ENCODE measurements around the gene HLX. TPM values are rescaled to one million over a fixed set of nuclear protein-coding genes. Genes with fewer than 3 reads are reported as not detected.

The HLX gene
- total RNA-seq, 1 donor from 2014 or later: 11.0 TPM

DNA sequence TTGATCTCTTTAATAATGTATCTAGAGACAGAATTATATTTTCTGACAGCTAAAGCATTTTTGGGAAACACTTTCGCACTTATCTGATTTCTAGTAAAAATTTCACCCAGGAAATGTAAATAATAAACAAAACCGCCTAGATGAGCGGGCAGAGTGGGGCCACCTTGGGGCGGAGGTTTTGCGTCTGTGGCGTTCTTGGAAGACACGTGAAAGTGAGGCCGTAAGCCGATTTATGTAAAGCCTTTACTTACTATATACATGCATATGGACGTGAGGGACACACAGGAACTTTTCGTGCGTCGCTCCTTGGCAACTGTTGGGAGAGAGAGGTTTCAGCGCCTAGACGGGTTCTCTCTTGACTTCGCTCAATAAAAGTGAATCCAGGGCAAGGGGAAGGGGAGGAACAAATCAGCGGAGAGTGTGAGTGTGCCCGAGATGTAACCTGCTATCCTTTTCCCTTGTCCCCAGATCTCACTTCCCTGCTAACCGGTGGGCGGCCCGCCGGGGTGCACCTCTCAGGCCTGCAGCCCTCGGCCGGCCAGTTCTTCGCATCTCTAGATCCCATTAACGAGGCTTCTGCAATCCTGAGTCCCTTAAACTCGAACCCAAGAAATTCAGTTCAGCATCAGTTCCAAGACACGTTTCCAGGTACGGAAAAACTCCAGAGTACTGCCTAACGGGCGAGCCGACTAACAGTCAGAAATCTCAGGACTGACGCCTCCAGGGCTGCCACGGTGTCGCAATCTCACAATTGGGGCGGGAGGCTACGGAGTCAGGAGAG lies 1.7 kb downstream of the HLX start:
- ATAC-seq (peak; percentile 52), DNase-seq (ENCODE audit: low spot score) (peak; percentile 87)

DNA sequence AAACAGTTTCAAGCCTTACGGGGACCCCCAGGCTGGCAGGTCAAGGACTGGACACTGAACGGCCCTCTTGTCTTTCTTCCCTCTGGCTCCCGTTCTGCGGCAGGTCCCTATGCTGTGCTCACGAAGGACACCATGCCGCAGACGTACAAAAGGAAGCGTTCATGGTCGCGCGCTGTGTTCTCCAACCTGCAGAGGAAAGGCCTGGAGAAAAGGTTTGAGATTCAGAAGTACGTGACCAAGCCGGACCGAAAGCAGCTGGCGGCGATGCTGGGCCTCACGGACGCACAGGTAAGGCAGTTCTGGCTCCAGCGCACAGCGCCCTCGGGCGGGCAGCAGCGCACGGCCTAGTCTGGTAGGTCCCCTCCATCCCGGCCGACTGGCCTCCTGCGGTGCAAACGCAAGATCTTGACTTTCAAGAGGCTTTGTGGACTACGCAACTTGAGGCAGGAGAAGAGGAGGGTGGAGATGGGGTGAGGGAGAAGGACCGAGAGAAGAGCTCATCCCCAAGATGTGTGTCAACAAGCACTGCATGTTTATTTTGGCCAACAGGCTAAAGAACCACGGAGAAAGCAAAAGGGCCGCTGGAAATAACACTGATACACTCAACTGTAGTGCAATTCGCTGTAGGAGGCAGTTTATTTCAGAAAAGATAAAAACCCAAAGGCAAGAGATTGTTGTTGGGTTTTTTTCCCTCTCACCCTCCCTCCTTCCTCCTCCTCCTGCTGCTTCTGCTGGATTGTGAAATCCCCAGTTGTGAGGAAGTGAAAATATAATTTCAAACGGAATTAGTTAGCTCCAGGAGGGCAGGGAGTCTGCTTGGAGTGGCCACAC lies 3.0 kb downstream of the HLX start:
- ATAC-seq (no peak), DNase-seq (ENCODE audit: low spot score) (peak; percentile 60)

DNA sequence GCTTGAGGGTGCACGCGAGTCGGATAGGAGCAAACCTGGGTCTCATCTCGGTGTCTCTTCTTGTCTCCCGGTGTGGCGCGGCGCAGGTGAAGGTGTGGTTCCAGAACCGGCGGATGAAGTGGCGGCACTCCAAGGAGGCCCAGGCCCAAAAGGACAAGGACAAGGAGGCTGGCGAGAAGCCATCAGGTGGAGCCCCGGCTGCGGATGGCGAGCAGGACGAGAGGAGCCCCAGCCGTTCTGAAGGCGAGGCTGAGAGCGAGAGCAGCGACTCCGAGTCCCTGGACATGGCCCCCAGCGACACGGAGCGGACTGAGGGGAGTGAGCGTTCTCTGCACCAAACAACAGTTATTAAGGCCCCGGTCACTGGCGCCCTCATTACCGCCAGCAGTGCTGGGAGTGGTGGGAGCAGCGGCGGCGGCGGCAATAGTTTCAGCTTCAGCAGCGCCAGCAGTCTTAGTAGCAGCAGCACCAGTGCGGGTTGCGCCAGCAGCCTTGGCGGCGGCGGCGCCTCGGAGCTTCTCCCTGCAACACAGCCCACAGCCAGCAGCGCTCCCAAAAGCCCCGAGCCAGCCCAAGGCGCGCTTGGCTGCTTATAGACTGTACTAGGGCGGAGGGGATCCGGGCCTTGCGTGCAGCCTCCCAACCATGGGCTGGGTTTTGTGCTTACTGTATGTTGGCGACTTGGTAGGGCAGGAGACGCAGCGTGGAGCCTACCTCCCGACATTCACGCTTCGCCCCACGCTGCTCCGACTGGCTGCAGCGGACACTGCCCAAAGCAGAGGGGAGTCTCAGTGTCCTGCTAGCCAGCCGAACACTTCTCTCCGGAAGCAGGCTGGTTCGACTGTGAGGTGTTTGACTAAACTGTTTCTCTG lies 5.1 kb downstream of the HLX start:
- DNase-seq (ENCODE audit: low spot score) (peak; percentile 43), ATAC-seq (no peak)

DNA sequence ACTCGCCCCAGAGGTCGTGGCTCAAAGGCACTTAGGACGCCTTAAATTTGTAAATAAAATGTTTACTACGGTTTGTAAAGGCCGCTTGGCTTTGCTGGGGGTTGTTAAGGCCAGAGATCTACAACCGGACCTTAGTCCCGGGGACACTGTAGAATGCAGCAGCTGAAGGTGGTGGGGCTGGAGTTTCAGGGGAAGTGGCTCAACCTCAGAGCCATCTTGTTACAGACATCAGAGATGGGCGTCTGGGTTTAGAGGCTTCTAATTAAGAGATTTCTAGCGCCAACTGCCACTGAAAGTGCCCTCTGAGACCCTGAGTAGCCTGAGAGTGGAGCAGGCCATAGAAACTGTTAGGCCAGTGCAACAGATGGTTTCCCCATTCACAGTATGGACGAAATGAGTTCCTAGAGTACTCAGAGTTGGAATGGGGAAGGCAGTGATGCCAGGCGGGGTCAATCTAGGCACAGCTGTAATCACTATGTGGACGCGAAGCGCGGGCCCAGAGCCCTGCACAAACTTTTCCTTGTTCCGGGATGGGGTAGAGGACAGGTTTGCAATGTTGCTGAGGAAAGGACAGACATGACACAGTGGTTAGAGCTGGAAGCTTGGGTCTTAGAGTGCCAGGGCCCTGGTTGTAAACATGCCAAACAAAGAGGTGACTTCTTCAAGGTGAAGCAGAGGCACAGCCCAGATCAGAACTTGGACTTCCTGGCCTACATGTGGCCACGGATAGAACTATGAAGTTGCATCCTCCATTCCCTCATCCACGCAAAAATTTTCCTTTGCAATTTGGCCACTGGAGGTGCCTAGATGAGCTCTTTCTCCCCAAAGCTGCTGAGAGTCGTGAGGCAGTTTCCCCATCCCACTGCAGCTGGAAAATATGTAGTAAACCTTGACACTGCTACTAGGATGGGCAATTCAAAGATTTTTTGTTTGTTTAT lies 6.0 kb downstream of the HLX start:
- DNase-seq (ENCODE audit: low spot score) (no peak), ATAC-seq (no peak)

DNA sequence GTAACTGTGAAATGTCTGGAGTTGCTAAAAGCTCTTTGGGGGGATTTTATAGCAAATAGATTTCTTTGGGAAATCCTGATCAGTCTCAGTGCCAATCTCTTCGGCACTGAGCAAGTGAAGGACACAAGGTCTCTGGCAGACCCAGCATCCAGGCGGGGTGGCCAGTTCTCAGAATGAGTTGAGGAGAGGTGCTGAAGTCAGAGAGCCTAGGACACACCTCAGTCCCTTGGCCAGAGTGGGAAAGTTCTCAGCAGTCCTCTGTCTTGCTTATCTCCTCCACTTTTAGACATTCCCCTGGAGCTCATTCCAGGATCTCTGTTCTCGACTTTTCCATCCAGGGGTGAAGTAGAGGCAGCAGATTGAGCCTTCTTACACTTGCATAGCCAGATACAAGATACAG lies 6.7 kb downstream of the HLX start:
- ATAC-seq (no peak), DNase-seq (ENCODE audit: low spot score) (no peak)

DNA sequence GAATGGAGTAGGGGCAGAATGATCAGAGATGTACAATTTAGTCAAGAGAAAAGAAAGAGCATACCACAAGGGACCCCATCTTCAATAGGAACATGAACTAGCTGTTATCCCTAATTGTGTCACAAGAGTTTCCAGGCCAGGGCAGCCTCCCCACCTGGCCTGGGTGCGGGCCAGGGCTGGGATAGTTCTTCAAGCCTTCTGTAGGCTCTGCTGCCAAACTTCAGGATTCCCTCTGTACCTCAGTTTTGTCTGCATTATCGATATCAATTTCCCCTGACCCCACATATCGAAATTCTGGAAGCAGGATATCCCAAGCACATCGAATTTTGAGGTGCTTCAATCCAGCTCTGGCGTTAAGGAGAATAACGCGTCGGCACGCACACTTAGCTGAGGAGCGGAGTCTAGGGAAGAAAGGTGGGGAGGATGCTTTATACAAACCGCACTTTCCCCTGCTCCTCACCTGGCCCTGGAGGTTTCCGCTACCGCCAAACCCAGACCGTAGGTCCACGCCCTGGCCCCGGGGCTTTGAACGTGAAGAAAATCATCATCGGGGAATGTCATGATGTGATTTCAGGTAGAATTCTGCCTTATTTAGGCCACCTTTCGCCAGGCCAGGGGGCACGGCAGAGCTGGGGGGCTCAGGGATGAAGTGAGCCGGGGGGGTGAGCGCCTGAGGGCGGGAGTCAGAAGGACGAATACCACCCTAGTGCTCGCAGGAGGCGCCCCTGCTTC lies 7.4 kb downstream of the HLX start:
- no peak for ATAC-seq
- peak; percentile 30 for DNase-seq (ENCODE audit: low spot score)

DNA sequence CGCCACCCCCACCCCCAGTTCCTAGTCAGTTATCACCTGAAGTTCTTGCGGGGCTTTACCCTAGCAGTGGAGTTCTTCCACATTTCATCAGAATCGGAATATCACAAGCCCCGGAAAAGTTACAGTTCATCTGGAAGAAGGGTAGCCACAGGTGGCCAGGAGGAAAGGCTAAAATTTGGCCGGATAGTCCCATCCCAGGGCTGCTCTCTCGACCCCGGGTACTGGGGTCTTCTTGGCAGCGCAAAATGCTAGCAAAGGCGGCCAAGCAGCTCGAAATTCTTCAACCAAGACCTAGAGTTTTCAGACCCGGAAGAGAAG lies 7.9 kb downstream of the HLX start:
- DNase-seq (ENCODE audit: low spot score): no peak
- ATAC-seq: no peak

DNA sequence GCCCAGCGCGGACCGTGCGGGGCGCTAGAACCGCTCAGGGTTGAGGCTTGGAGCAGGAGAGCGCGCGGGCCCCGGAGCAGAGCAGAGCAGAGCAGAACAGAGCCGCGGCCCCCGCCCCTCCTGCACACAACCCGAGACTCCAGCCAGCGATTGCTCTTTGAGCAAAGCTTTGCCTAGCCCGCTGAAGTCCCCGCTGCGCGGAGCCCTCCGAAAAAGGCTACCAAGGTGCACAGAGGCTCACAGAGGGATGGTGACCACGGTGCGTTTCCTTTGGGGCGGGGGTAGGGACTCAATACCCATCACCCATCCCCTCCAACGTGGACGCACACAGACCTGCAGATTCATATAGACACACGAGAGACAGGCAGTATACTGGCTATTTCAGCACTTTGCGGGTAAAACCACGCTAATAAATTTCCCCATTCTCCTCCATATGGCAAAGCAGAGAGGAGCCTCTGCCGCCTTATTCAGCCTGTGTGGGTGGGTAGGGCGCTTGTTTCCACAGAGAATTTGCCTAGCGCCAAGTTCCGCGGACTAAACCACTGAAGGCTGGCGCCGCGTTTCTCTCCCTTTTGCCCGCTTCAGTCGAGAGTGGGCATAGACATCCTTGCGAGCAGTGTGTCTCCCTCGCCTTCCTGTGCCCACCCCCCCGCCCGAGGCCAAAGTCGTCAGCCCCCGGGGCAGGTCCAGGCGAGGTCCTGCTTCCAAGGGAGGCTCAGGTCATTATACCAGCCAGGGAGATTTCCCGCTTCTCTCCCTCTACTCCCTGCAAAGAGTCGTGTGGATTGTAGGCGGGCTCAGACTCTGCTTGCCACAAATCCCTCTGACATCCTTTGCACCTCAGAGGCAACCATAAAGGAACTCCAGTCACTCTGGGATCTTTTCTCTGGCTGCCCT lies 8.5 kb downstream of the HLX start:
- DNase-seq (ENCODE audit: low spot score) (peak; percentile 44), ATAC-seq (peak; percentile 69)

DNA sequence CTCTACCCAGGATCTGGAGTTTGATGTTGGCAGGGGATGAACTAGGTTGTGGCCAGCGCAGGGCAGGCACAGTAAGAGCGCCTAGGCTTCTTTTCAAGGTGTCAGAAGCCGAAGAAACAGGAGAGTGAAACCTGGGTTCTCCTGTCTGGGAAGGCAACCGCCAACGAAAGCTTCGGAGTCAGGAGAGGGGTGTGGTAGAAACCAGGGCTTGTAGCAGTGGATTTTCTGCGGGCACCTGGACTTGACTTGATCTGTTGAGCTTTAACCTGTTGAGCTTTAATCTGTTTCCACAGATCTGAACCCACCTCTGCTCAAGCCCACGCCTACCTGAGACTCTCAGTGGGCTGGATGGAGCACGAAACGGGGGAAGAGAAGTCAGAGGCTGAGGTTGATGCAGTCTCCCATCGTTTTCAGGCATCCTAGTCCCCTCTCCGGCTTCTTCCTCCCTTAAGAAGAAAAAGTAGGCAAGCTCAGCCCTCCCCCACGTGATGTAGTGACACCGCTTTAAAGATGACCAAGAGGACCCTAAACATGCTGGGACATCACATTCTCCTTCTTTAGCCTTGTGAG lies 9.3 kb downstream of the HLX start:
- ATAC-seq (peak; percentile 31), DNase-seq (ENCODE audit: low spot score) (no peak)

DNA sequence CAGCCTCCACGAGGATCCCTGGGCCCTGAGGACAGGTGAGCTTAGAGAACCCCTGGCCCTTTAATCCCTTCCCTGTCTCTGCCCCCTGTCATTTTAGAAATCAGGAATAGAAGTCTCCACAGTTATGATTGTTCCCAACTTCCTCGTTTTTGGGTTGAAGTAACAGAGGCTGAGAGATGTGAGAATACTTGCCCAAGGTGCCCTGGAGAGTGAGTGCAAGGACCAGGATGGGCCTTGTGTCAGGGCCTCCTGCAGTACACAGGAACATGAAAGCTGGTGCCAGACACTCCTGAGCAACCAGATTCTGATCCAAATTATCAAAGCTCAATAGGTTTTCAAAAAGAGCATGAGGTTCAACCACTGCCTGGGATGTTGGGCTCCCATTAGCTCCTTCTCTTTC lies 10.1 kb downstream of the HLX start:
- DNase-seq (ENCODE audit: low spot score): no peak
- ATAC-seq: no peak

DNA sequence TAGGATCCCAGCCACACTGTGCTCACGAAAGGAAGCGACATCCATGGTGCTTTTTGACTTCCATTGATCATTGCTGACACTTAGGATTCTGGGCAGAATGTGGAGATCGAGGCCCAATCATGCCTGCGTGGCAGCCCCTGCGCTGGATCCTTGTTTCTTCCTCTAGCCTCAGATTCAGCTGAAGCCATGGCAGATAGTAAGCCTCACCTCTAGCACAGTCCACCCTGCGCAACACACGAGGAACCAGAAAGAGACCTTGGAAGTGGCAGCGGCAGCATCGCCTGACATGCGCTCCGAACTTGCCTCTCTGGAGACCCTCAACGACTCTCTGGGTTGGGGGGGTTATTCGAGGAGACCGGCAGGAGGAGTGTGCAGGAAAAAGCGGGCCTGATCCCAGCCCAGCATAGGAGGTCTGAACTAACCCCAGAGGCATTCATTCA lies 10.6 kb downstream of the HLX start:
- DNase-seq (ENCODE audit: low spot score) (no peak), ATAC-seq (no peak)

DNA sequence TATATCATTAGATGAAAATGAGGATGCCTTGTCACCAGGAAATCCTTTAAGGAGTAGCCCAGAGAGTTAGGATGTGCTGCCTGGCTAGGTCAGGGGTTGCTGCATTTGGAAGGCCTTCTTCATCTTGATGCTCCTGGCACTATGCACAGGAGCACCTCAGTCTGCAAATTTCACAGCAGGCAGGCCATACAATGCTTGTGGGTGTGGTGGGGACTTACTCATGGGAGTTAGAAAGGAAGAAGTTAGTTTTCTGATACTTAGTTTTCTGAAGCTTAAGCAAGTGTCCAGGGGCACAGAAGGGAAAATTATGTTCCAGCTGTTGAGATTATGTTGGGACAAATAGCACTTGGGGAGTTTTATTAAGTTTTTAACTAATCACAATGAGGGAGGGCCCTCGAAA lies 11.4 kb downstream of the HLX start:
- ATAC-seq (no peak), DNase-seq (ENCODE audit: low spot score) (no peak)

DNA sequence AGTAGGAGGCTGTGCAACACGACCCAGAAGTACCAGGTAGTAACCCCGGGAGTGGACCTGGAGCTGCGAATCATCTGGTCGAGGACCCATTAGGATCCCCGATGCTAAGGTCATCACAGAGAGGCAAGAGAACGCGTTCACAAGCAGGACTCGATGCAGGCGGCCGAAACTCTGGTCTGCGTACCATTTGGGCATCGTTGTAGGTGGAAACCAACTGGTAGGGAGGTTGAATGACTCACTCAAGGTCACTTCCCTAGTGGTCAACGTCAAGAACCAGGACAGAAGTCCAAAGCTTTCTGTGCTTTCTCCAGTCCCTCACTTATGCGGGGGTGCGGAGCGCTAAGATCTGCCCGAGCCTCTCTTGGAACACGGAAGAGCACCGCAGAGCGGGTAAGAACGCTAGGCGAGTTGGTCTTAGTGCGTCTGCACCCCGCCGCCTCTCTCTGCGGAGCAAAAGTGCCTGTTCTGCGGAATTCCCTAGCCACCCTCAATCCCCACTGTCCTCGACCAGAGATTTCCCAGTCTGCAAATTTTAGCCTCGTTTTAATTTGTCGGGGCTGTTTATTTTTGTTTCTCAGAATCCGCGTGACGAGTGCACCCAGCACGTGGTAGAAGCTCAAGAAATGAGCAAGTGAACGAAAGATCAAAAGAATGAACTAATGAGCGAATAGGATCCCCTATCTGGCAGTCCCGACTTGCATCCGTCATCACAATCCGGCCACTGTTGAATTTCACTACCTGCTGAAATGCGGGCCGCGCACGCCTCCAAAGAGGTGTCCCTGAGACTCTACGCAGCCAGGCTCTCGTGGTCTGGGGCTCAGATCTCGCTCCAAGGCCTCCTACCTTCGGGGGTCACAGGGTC lies 12.2 kb downstream of the HLX start:
- ATAC-seq (no peak), DNase-seq (ENCODE audit: low spot score) (no peak)

DNA sequence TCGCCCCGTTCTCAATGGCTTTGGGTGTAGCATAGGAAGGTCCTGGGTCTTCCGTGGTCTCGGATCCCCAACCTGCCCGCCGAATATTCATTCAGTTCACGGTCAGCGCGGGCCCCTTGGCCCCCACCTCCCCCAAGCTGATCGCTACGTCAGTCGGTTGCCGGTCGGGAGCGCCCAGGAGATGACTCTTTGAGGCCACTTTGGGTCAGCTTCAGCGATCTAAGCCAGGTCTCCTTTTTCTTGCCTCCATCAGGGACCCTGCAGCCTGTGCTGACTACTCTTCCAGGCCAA lies 12.8 kb downstream of the HLX start:
- ATAC-seq: no peak
- no peak for DNase-seq (ENCODE audit: low spot score)

DNA sequence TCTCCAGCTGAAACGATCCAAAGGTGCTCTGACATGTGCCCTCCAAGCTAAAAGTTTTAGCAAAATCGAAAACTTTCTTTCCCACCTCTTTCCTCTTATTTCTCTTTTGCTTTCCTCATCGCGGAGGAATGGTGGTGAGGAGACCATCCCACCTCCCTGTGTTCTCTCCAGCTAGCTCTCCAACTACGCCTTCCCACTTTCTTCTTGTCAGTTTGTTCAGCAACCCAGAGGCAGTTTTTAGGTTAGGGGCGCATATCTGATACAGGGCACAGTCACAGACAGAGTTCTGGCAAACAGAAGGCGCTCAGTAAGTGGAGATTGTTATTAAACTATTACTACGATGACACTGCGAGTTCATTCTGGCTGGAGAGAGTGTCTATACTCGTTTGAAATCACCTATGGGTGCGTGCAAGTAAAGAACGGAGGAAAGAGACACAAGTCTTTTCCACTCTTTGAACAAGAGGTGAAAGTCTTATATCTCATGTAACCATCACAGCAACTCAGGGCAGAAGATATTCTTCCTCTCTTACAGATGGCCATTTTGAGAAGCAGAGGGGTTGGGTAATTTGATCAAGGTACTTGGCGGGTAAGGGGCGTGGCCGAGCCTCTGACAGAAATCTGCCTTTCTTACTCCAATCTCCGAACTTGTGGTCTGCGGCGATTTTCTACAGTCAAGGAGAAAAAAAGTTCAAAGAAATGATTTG lies 13.9 kb downstream of the HLX start:
- no peak for ATAC-seq
- DNase-seq (ENCODE audit: low spot score): no peak

DNA sequence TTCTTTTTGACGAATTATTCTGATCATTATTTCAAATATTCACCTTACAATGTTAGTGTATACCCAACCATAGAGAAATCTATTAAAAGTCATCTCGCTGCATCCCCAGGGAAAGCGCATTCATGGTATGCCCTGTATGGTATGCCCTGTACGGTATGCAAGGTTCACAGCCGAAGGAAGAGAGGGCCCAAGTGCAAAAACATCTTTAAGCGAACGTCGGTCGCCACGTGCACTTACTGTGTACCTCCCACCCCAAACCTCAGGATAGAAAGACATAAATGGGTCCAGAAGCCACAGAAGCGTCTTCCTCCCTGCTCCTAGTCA lies 14.4 kb downstream of the HLX start:
- DNase-seq (ENCODE audit: low spot score): no peak
- no peak for ATAC-seq

Measured in left lobe of liver (tissue), 2 donors.